Heart left ventricle (tissue), 13 donors: ENCODE data around the gene GNB1L.

Experiments used
- CTCF ChIP-seq, 12 donors: fragments of 200-600 bp; sonication (generic) in 4 of 12; IDR thresholded peaks; one replicate each; pipeline versions ENCODE4 v1.5.0 to v1.8.0; 2018 to 2022; ENCODE audit warnings: antibody characterized with exemption in 12 of 12, mild to moderate bottlenecking in 5 of 12
- POLR2A ChIP-seq, 2 donors: fragments of 450-650 bp; IDR thresholded peaks; one replicate each; pipeline ENCODE4 v1.6.1; 2017; ENCODE audit warnings: antibody characterized with exemption in 2 of 2, mild to moderate bottlenecking in 2 of 2, moderate library complexity in 2 of 2
- donor health status: ischemic (EF 13 %, LVEDD 7.1; RV severe dilation, severe dysfunction).
- donor health status: DM: no; HTN: yes; CAD: no.
- donor health status: DM: no; HTN: no; CAD: no.
- donor health status: ischemic (EF 25% LVEDD 6.9; RV normal size, moderate dysfunction).
- donor health status: ischemic (EF 25% LVEDD 5.7; RV mildly dilated, moderate dysfunction).
- donor health status: ischemic (EF 35%, LVEDD 5.7; RV mildly dilated, moderate dysfunction).
- donor health status: nonischemic (EF 11% LVEDD 7.7; RV severe dilation, severe dysfunction).
- donor health status: DM: yes; HTN: yes; CAD: no.
- donor health status: PGD.
- donor health status: ischemic (EF 29% LVEDD 5.4; RV normal size, mild dysfunction).
- donor health status: nonischemic (EF 23%, LVEDD 6.1; RV moderate dilation, normal function).

- TF ChIP-seq CTCF (IDR thresholded peaks at IDR 0.05), result no peak
- TF ChIP-seq POLR2A (IDR thresholded peaks at IDR 0.05), result no peak
These were observed 115.2 kb downstream of the GNB1L start for GRCh38 chr22:19739448-19739895.
